ENCODE results near the gene SV2B. TPM values are rescaled to one million over a fixed set of nuclear protein-coding genes. Genes with fewer than 3 reads are reported as not detected.
A peak's percentile ranks its signal among the peaks of the same experiment; 100 is the strongest.

The SV2B gene
- total and polyA plus RNA-seq, 2 donors (not counting 3 experiments of a cell fraction or from before 2014, with no cell fraction given), result not detected

DNA sequence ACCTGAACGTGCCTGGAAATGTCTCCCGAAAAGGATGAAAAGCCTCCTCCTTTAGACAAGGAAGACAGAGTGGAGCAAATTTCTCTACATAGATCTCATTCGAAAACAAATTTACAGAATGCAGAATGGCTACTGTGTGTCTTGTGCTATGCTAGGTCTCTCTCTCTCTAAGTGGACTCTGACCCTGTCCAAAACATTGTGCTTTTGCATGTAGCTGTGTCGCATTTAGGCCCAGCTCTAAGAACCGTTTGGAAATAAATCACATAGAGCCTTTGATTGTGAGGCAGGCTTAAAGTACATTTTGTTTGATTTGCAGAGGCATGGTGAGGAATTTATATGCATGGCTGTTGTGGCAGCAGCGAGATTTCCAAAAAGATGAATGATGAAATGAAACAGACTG, 198.0 kb downstream of the SV2B start:
- no peaks in the 10 kb centered on the region for H3K27me3 ChIP-seq (ENCODE audit: control insufficient read depth in 2 of 2, insufficient read depth in 2 of 2, low read length in 2 of 2)
- no peak overlapping the region for H3K4me2 ChIP-seq (ENCODE audit: insufficient read depth, low read length)
- CTCF ChIA-PET, result interaction anchor here (1.0 kb wide), 1 partner anchor 27 kb away, joined by 3 read pairs; no protein-coding TSS in a partner anchor
- no peaks in the 10 kb centered on the region for H3K36me3 ChIP-seq (ENCODE audit: control insufficient read depth in 2 of 2, extremely low read depth in 1 of 2, insufficient read depth in 2 of 2, low read length in 2 of 2)
- H3K27ac ChIP-seq (ENCODE audit: insufficient read depth, low read depth, low read length), result no peak overlapping the region
- no peaks in the 10 kb centered on the region for H3K9me3 ChIP-seq (replicated peaks; ENCODE audit: control insufficient read depth, insufficient read depth, low read length)
- no peak for FAIRE-seq
- POLR2A ChIA-PET, result no interaction called here
- intact Hi-C loops (cut with micrococcal nuclease) (no loop called here), dilution Hi-C loops (cut with MboI; ENCODE audit: extremely low pct_ligation_motif_present, low sequenced_read_pairs) (no loop called here)
- H3K4me1 ChIP-seq (ENCODE audit: control insufficient read depth, extremely low read depth, insufficient read depth, low read length), result no peaks in the 10 kb centered on the region
- no peaks in the 10 kb centered on the region for H4K20me1 ChIP-seq (replicated peaks; ENCODE audit: control insufficient read depth, extremely low read depth, insufficient read depth, low read length)
- H2AFZ ChIP-seq (ENCODE audit: low read depth, low read length), result no peak overlapping the region
- H3K9me1 ChIP-seq (replicated peaks; ENCODE audit: control insufficient read depth, extremely low read depth, insufficient read depth, low read length), result no peaks in the 10 kb centered on the region
- BruUV-seq (replicated peaks), result no TSS peak
- DNase-seq (ENCODE audit: low read depth, low spot score), result no peak
- H3K4me3 ChIP-seq (replicated peaks in 1 of 3; ENCODE audit: insufficient read depth in 1 of 3, low read depth in 1 of 3, low read length in 3 of 3), result no peak overlapping the region
- H3K9ac ChIP-seq (replicated peaks; ENCODE audit: extremely low read depth, insufficient read depth, low read length), result no peak overlapping the region
- no peaks in the 10 kb centered on the region for H3K79me2 ChIP-seq (ENCODE audit: control insufficient read depth, insufficient read depth, low read length)
- TF ChIP-seq POLR2AphosphoS5 (IDR thresholded peaks at IDR 0.05; ENCODE audit: insufficient read depth, low read depth, low read length), result no peak

DNA sequence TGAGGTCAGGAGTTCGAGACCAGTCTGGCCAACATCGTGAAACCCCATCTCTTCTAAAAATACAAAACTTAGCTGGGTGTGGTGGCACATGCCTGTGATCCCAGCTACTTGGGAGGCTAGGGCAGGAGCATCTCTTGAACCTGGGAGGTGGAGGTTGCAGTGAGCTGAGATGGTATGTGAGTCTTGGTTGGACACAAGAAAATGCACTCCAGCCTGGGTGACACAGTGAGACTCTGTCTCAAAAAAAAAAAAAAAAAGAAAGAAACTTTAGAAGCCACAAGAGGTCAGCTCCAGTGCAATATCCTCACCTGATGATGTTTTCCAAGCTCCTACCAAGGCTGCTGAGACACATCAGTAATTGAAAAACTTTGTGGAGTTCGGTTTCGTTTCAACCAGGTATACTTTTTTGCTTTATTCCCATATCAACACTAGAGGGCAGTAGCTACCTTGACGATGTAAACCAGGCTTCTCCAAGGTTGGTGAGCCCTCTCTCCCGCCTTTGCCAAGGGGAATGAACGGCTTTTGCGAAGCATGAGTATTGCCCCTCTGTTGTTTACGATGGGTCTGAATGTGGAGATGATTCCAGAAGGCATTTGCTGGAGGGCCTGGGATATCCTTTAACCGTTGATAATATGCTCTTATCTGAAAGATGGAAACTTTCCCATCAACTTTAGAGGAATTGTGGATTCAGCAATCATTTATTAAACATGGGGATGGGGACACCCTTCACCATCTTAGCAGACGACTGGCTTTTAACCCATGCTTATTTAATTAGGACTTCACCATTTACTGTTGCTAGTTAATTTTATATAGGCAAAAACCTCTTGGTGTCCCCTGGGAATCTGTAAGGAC, 202.8 kb downstream of the SV2B start:
- dilution Hi-C loops (cut with MboI; ENCODE audit: extremely low pct_ligation_motif_present, low sequenced_read_pairs) (no loop called here), intact Hi-C loops (cut with micrococcal nuclease) (loop anchor here (1.0 kb wide), 3 partner anchors 550 to 779 kb away; partner anchors contain the start of gene SLCO3A1)
- H3K27me3 ChIP-seq (ENCODE audit: control insufficient read depth in 2 of 2, insufficient read depth in 2 of 2, low read length in 2 of 2), result peaks cover 2 to 3% of the 10 kb centered on the region in 2 experiments
- FAIRE-seq (peak; percentile 92), DNase-seq (ENCODE audit: low read depth, low spot score) (peak; percentile 46)
- H3K9ac ChIP-seq (replicated peaks; ENCODE audit: extremely low read depth, insufficient read depth, low read length), result no peak overlapping the region
- TF ChIP-seq, protein P1, sequence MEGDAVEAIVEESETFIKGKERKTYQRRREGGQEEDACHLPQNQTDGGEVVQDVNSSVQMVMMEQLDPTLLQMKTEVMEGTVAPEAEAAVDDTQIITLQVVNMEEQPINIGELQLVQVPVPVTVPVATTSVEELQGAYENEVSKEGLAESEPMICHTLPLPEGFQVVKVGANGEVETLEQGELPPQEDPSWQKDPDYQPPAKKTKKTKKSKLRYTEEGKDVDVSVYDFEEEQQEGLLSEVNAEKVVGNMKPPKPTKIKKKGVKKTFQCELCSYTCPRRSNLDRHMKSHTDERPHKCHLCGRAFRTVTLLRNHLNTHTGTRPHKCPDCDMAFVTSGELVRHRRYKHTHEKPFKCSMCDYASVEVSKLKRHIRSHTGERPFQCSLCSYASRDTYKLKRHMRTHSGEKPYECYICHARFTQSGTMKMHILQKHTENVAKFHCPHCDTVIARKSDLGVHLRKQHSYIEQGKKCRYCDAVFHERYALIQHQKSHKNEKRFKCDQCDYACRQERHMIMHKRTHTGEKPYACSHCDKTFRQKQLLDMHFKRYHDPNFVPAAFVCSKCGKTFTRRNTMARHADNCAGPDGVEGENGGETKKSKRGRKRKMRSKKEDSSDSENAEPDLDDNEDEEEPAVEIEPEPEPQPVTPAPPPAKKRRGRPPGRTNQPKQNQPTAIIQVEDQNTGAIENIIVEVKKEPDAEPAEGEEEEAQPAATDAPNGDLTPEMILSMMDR (IDR thresholded peaks at IDR 0.05; ENCODE audit: extremely low read depth in 1 of 2, insufficient read depth in 1 of 2, low read depth in 1 of 2, low read length in 2 of 2), result peak; percentile 53 to 65
- no peak for TF ChIP-seq GATA2 (IDR thresholded peaks at IDR 0.05; ENCODE audit: insufficient read depth, insufficient read length, low read depth, low read length)
- no peak overlapping the region for H3K27ac ChIP-seq (ENCODE audit: insufficient read depth, low read depth, low read length)
- H3K9me3 ChIP-seq (replicated peaks; ENCODE audit: control insufficient read depth, insufficient read depth, low read length), result no peaks in the 10 kb centered on the region
- peak overlapping the region; percentile 36 for H3K4me2 ChIP-seq (ENCODE audit: insufficient read depth, low read length)
- no peaks in the 10 kb centered on the region for H3K9me1 ChIP-seq (replicated peaks; ENCODE audit: control insufficient read depth, extremely low read depth, insufficient read depth, low read length)
- ChIA-PET CTCF (interaction anchor here (0.6 to 3.1 kb wide), 14 partner anchors 8 to 1412 kb away, joined by 3 to 21 read pairs (median 5); no protein-coding TSS in a partner anchor), POLR2A (no interaction called here)
- no peaks in the 10 kb centered on the region for H3K4me1 ChIP-seq (ENCODE audit: control insufficient read depth, extremely low read depth, insufficient read depth, low read length)
- no peaks in the 10 kb centered on the region for H3K36me3 ChIP-seq (ENCODE audit: control insufficient read depth in 2 of 2, extremely low read depth in 1 of 2, insufficient read depth in 2 of 2, low read length in 2 of 2)
- no peak overlapping the region for H3K4me3 ChIP-seq (replicated peaks in 1 of 3; ENCODE audit: insufficient read depth in 1 of 3, low read depth in 1 of 3, low read length in 3 of 3)
- BruUV-seq (replicated peaks), result no TSS peak
- no peaks in the 10 kb centered on the region for H3K79me2 ChIP-seq (ENCODE audit: control insufficient read depth, insufficient read depth, low read length)
- H4K20me1 ChIP-seq (replicated peaks; ENCODE audit: control insufficient read depth, extremely low read depth, insufficient read depth, low read length), result no peaks in the 10 kb centered on the region
- H2AFZ ChIP-seq (ENCODE audit: low read depth, low read length), result no peak overlapping the region
